Measurements from ENCODE around the gene AMOTL1.

AMOTL1 gene

GRCh38 chr11:94767701-94768601, at the start of gene AMOTL1:
TSS of gene AMOTL1 (plus strand) at chr11:94768356. CDS start at chr11:94768512, 156 bp downstream.
- no peak for DNase-seq (ENCODE audit: low read depth in 3 of 3)

- DNase-seq (ENCODE audit: low read depth in 3 of 3) = no peak
Measured at GRCh38 chr11:94719876-94720275, 48.3 kb upstream of the AMOTL1 start.

- DNase-seq (ENCODE audit: low read depth in 3 of 3) = no peak
Measured at GRCh38 chr11:94721565-94722292, 46.4 kb upstream of the AMOTL1 start.

- DNase-seq (ENCODE audit: low read depth in 3 of 3) = no peak
Measured at GRCh38 chr11:94722735-94723134, 45.4 kb upstream of the AMOTL1 start.

GRCh38 chr11:94725097-94725496, 43.1 kb upstream of the AMOTL1 start:
- DNase-seq (ENCODE audit: low read depth in 3 of 3) = no peak

- DNase-seq (ENCODE audit: low read depth in 3 of 3) = no peak
Measured at GRCh38 chr11:94727819-94728218, 40.3 kb upstream of the AMOTL1 start.

- no peak for DNase-seq (ENCODE audit: low read depth in 3 of 3)
Measured at GRCh38 chr11:94728541-94728940, 39.6 kb upstream of the AMOTL1 start.

GRCh38 chr11:94728966-94729751, 39.0 kb upstream of the AMOTL1 start:
- DNase-seq (ENCODE audit: low read depth in 3 of 3) = no peak

- no peak for DNase-seq (ENCODE audit: low read depth in 3 of 3)
Measured at GRCh38 chr11:94730153-94730552, 38.0 kb upstream of the AMOTL1 start.

GRCh38 chr11:94731880-94732601, 36.1 kb upstream of the AMOTL1 start:
- DNase-seq (ENCODE audit: low read depth in 3 of 3) = no peak

GRCh38 chr11:94732617-94733281, 35.4 kb upstream of the AMOTL1 start:
- DNase-seq (ENCODE audit: low read depth in 3 of 3) = no peak

GRCh38 chr11:94734563-94735275, 33.4 kb upstream of the AMOTL1 start:
- DNase-seq (ENCODE audit: low read depth in 3 of 3) = no peak

- DNase-seq (ENCODE audit: low read depth in 3 of 3) = no peak
Measured at GRCh38 chr11:94735907-94736306, 32.2 kb upstream of the AMOTL1 start.

- no peak for DNase-seq (ENCODE audit: low read depth in 3 of 3)
Measured at GRCh38 chr11:94737171-94737611, 31.0 kb upstream of the AMOTL1 start.

GRCh38 chr11:94738746-94739145, 29.4 kb upstream of the AMOTL1 start:
- DNase-seq (ENCODE audit: low read depth in 3 of 3) = no peak

- DNase-seq (ENCODE audit: low read depth in 3 of 3) = no peak
Measured at GRCh38 chr11:94739331-94739730, 28.8 kb upstream of the AMOTL1 start.

- DNase-seq (ENCODE audit: low read depth in 3 of 3) = no peak
Measured at GRCh38 chr11:94740083-94741021, 27.8 kb upstream of the AMOTL1 start.

GRCh38 chr11:94741022-94741679, 27.0 kb upstream of the AMOTL1 start:
- no peak for DNase-seq (ENCODE audit: low read depth in 3 of 3)
